GDM1 (cell line): ENCODE results near the gene LRRC3B.
"Not testable (repeated sequence)": the region's sequence is repeated elsewhere in the genome, so short reads cannot be mapped to it uniquely, and the experiment has no call there.

ENCODE experiments used
- DNase-seq: peaks from one replicate; lab custom pipeline; 2025; lab: John Stamatoyannopoulos, UW

LRRC3B gene, protein sequence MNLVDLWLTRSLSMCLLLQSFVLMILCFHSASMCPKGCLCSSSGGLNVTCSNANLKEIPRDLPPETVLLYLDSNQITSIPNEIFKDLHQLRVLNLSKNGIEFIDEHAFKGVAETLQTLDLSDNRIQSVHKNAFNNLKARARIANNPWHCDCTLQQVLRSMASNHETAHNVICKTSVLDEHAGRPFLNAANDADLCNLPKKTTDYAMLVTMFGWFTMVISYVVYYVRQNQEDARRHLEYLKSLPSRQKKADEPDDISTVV

DNA sequence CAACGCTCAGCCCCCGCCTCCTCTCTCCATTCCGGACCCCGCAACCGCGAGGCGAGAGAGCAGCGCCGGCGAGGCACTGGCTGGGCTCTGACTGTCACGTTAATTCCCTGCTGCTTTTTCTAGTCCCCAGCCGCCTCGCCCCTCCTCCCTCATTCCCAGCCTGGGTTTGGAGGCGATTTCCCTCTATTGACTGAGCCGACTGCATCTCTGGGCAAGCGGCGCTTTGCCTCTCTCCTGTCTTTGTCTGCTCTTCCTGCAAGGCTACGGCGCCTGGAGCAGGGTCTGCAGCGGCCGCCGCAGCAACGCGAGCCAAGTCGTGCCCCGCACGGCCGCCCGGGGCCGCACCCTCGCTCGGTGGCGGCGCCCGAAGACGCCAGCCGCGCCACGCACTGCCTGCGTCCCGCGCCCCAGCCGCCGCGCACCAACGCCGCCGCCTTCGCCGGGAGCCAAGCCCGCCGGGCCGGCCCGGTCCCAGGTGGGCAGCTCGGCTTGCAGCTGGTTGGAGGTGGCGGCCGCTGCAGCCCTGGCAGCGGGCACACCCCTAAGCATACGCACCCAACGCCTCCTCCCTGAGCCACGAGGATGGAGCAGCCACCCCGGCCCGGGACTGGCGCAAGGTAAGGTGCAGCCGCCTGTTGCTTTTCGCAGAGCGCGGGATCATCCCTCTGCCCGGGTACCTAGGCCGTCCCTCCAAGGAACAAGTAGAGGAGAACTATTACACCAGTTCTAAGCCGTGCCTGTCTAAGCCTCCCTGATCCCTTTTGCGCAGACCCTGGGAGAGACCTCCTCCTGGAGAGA, at the start of gene LRRC3B:
Gene LRRC3B, plus strand, starts transcription at position 152 of the 798 bp plus-strand sequence. CDS start 86,901 bp downstream, outside the sequence.
- no peak for DNase-seq

- DNase-seq = no peak
These were observed 47.8 kb upstream of the LRRC3B start for GRCh38 chr3:26574766-26575165.

DNA sequence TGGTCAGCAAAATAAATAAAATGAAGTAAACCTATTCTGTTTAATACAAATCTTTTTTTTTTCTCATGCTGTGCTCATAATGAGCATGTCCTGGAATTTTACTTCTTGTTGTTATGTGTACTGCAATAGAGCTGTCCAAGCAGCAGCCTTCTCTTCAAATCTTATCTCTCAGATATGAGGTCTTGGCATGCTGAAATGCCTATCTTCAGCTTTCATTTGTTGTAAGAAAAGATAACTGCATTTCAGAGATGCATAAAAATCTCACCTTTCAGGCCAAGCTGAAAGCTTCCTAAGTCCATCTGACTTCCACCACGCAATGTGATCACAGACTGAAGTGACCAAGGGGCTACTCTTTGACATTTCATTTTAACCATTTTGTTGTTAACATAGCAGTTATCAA, 43.5 kb upstream of the LRRC3B start:
- no peak for DNase-seq

GRCh38 chr3:26587571-26587970, 35.0 kb upstream of the LRRC3B start:
- no peak for DNase-seq

GRCh38 chr3:26588931-26589330, 33.6 kb upstream of the LRRC3B start:
- no peak for DNase-seq

- DNase-seq = no peak
These were observed 32.9 kb upstream of the LRRC3B start for GRCh38 chr3:26589678-26590077.

DNA sequence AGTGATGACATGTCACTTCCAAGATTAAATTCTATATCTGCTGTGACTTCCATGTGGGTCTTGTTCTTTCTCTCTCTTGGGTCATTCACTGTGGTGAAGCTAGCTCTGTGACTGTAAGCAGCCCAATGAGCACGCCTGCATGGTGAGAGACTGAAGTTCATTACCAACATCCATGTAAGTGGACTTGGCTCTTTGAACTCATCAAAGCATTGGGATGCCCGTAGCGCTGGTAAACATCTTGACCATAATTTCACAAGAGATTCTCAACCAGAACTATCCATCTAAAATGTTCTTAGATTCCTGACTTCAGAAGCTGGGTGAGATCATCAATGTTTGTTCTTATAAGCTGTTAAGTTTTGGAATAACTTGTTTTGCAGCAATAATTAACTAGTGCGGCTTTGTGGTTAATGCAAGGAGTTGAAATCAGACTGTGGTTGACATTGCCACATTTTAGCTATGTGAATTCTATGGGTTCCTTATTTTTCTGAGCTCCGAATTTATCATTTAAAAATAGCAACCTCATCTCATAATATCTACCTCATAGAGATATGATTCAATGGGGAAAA, 31.6 kb upstream of the LRRC3B start:
- no peak for DNase-seq

DNA sequence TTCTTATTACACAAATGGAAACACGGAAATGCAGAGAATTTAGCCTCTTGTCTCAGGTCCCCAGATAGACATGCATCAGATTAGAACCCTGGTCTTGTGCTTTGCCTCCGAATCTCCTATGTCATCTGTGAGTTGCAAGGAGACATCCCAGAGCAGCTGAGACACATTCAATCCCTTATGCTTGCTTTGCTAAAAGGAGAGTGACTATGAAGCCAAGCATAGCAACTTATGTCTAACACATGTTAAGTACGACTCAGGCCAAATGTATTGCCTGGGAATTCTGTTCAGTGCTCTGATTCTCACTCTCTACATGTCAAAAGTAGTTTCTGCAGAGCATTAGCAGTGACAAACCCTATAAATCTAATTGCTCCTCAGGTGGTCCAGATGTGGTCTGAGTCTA, 30.6 kb upstream of the LRRC3B start:
- DNase-seq = no peak

GRCh38 chr3:26592451-26592850, 30.1 kb upstream of the LRRC3B start:
- no peak for DNase-seq

DNA sequence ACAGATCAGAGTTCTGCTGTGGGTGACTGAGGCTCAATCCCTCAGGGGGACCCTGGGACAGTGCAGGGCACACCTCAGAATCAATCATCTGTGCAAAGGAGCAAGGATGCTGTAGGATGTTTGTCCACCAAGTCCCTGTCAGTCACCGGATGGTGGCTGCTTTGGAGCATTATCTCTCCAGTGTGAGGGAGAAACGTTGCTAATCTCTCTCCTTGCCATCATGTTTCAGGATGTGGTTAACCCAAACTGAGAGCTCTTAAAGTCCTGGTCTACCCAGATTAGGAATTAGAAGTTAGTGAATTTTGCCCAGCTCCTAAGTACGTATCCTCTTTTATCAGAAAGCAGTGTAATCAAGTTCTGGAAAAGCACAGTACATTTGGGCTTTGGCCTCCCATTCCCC, 26.2 kb upstream of the LRRC3B start:
- no peak for DNase-seq

DNA sequence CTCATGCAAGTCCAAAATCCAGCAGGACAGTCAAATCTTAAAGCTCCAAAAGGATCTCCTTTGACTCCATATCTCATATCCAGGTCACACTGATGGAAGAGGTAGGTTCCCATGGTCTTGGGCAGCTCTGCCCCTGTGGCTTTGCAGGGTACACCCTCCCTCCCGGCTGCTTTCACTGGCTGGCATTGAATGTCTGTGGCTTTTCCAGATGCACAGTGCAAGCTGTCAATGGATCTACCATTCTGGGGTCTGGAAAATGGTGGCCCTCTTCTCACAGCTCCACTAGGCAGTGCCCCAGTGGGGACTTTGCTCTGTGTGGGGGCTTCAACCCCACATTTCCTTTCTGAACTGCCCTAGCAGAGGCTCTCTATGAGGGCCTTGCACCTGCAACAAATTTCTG, 19.3 kb upstream of the LRRC3B start:
- DNase-seq = not testable (repeated sequence)

GRCh38 chr3:26603771-26604170, 18.8 kb upstream of the LRRC3B start:
- not testable (repeated sequence) for DNase-seq

GRCh38 chr3:26614006-26614685, 8.4 kb upstream of the LRRC3B start:
- DNase-seq = no peak

GRCh38 chr3:26621176-26621575, 1.4 kb upstream of the LRRC3B start:
- no peak for DNase-seq

DNA sequence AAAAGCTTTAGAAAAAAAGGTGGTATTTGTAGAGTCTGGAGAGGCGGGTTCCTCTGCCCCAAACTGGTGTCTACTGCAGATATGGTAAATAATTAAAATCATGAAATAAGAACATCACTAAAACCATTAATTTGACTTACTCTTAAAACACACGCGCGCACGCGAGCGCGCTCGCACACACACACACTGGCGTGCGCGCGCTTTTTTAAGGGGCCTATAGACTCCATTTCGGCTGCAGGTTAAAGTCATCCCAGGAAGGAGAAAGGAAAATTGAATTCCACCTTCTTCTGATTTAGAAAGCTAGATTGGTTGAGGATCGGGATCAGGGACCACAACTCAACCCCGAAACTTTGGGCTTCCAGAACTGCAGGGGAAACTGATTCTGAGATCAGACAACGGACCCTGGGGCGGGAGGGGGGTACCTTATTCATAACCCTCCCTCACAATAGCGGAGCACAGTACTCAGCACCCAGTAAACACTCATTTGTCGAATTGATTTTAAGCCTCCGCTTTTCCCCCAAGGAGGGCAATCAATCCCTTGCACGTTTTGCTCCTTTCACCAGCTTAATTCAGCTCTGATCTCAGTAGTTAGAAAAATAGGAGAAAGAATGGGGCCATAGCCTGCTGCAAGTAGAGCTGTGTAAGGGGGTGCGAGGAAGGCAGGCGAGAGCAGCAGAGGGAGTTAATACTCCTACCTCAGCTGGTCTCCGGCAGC, 509 bp upstream of the LRRC3B start:
- DNase-seq = no peak

- DNase-seq = no peak
These were observed 1.0 kb downstream of the LRRC3B start for GRCh38 chr3:26623419-26624208.

- no peak for DNase-seq
These were observed 1.7 kb downstream of the LRRC3B start for GRCh38 chr3:26624209-26624765.

DNA sequence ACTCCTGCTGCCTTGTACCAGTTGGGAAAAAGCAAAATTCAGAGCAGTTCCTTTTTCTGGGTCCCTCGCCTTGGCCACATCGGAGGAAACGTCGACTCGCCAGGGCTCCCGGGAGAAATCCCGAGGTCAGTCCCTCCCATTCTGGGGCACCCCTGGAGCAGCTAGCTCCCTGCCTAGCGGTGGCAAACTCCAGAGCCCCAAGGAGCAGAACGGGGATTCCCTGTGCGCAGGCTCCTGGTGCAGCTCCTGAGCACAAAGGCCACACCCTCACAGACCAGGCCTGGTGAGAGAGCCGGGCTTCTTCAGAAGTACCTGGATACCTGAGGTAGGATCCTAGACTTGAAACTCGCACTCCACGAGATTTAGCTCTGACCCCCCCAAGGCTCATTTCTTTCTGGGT, 2.6 kb downstream of the LRRC3B start:
- no peak for DNase-seq

GRCh38 chr3:26627080-26627479, 4.5 kb downstream of the LRRC3B start:
- no peak for DNase-seq

DNA sequence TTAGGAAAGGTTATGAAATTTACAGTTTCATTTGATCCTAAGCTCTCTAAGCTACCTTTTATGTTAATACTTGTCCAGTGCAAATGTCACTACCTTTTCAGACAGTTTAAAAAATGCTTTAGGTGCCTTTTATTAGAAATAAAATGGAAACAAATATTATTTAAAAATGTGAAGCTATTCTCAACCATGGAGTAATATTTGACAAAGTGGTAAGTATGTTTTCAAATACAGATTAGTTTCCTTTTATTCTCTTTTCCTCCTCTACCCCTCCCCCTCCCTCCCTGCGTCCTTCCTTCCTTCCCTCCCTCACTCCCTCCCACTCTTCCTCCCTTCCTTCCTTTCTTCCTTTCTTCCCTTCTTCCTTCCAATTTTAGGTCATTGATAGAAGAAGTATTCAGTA, 6.3 kb downstream of the LRRC3B start:
- no peak for DNase-seq
